DND-41 (cell line): ENCODE results near the gene HNRNPUL1.

Experiments
- EZH2 ChIP-seq: IDR thresholded peaks from 3 replicates; pipeline ENCODE4 v1.6.1; 2012; ENCODE audit warnings: borderline replicate concordance, low read depth, mild to moderate bottlenecking, moderate library complexity, low read length, inconsistent platforms; ENCODE audit not compliant: severe bottlenecking
- TF ChIP-seq, protein P1 (sequence below): IDR thresholded peaks from 2 replicates; pipeline ENCODE4 v1.5.1; 2012; ENCODE audit warnings: borderline replicate concordance, low read length, moderate library complexity, mild to moderate bottlenecking; ENCODE audit not compliant: poor library complexity, severe bottlenecking; ENCODE audit errors: extremely low read depth

- TF ChIP-seq, protein P1, sequence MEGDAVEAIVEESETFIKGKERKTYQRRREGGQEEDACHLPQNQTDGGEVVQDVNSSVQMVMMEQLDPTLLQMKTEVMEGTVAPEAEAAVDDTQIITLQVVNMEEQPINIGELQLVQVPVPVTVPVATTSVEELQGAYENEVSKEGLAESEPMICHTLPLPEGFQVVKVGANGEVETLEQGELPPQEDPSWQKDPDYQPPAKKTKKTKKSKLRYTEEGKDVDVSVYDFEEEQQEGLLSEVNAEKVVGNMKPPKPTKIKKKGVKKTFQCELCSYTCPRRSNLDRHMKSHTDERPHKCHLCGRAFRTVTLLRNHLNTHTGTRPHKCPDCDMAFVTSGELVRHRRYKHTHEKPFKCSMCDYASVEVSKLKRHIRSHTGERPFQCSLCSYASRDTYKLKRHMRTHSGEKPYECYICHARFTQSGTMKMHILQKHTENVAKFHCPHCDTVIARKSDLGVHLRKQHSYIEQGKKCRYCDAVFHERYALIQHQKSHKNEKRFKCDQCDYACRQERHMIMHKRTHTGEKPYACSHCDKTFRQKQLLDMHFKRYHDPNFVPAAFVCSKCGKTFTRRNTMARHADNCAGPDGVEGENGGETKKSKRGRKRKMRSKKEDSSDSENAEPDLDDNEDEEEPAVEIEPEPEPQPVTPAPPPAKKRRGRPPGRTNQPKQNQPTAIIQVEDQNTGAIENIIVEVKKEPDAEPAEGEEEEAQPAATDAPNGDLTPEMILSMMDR, result no peak
- TF ChIP-seq EZH2, result no peak
These were observed 40.5 kb upstream of the HNRNPUL1 start for GRCh38 chr19:41223431-41224234.
